HG02759 (cell line): ENCODE measurements around the gene MOSPD2.

Source experiments
- ATAC-seq: cut with Tn5 transposase; IDR thresholded peaks from one replicate; pipeline ENCODE4 v1.9.1; 2021; ENCODE audit warnings: mild to moderate bottlenecking, moderate library complexity; ENCODE audit not compliant: unreplicated experiment

The MOSPD2 gene

GRCh38 chrX:14872851-14873675, at the start of gene MOSPD2, which contains the start of gene FANCB:
Gene MOSPD2, plus strand, starts transcription at chrX:14873421. Its CDS starts 108 bp downstream, at chrX:14873529.
Gene FANCB, minus strand, starts transcription at chrX:14873069. Its CDS starts 7,559 bp downstream, at chrX:14865510.
- ATAC-seq, result peak; percentile 97

- ATAC-seq, result no peak
Observed at GRCh38 chrX:14825851-14826250, 47.4 kb upstream of the MOSPD2 start.

- ATAC-seq, result no peak
Observed at GRCh38 chrX:14826319-14826718, 46.9 kb upstream of the MOSPD2 start.

GRCh38 chrX:14829643-14830042, 43.6 kb upstream of the MOSPD2 start:
- ATAC-seq, result no peak

GRCh38 chrX:14832151-14832550, 41.1 kb upstream of the MOSPD2 start:
- ATAC-seq, result no peak

- no peak for ATAC-seq
Observed at GRCh38 chrX:14832586-14832985, 40.6 kb upstream of the MOSPD2 start.

GRCh38 chrX:14837155-14837554, 36.1 kb upstream of the MOSPD2 start:
- no peak for ATAC-seq

- ATAC-seq, result no peak
Observed at GRCh38 chrX:14843666-14844065, 29.6 kb upstream of the MOSPD2 start.

GRCh38 chrX:14851526-14851925, 21.7 kb upstream of the MOSPD2 start:
- ATAC-seq, result no peak

GRCh38 chrX:14864631-14865030, 8.6 kb upstream of the MOSPD2 start:
- no peak for ATAC-seq

- ATAC-seq, result no peak
Observed at GRCh38 chrX:14865201-14865600, 8.0 kb upstream of the MOSPD2 start.

GRCh38 chrX:14871767-14872166, 1.5 kb upstream of the MOSPD2 start:
- no peak for ATAC-seq

GRCh38 chrX:14872355-14872754, 866 bp upstream of the MOSPD2 start:
- ATAC-seq, result no peak

GRCh38 chrX:14873676-14874049, 442 bp downstream of the MOSPD2 start:
- ATAC-seq, result no peak

- ATAC-seq, result no peak
Observed at GRCh38 chrX:14875624-14876023, 2.4 kb downstream of the MOSPD2 start.

- no peak for ATAC-seq
Observed at GRCh38 chrX:14883826-14884225, 10.6 kb downstream of the MOSPD2 start.

GRCh38 chrX:14884714-14885113, 11.5 kb downstream of the MOSPD2 start:
- ATAC-seq, result no peak

GRCh38 chrX:14886252-14886651, 13.0 kb downstream of the MOSPD2 start:
- ATAC-seq, result no peak

- no peak for ATAC-seq
Observed at GRCh38 chrX:14896273-14896672, 23.1 kb downstream of the MOSPD2 start.

GRCh38 chrX:14897042-14897441, 23.8 kb downstream of the MOSPD2 start:
- ATAC-seq, result no peak

- ATAC-seq, result no peak
Observed at GRCh38 chrX:14899607-14900006, 26.4 kb downstream of the MOSPD2 start.

- no peak for ATAC-seq
Observed at GRCh38 chrX:14902537-14902936, 29.3 kb downstream of the MOSPD2 start.

- no peak for ATAC-seq
Observed at GRCh38 chrX:14903891-14904290, 30.7 kb downstream of the MOSPD2 start.
